Measurements from ENCODE around the gene NAP1L4.

NAP1L4 gene

DNA sequence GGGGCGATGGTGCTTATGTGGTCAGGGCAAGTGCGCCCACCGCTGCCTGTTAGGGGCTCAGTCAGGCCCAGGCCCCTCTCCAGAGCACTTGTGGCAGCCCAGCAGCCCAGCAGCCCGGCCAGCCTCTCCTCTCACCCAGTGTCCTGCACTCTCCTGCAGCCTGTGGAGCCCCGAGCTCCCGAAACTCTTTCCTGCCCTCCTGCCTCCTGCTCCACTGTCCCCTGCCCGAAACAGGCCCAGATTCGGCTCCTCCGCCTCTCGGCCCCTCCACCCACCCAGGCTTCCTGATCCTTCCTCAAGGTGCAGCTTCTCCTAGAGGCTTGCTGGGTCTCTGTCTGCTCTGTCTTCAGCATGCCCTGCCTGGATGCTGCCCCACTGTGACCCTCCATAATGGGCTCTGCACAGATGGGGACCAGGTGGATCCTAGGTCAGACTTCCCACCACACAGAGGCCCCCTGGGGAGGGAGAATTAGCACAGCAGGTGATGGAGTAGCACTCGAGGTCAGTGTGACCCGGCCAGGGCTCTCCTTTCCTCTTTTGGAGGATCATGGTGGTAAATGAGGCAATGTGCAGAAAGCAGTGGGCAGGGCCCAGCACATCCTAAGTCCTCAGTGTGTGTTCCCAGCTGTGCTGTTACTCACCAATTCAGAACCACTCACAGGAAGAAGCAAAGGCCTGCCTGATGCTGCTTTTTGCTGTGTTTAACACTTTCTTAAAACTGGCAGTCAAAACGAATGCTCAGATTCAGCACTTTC lies 18.6 kb upstream of the NAP1L4 start:
- no peak for FAIRE-seq

DNA sequence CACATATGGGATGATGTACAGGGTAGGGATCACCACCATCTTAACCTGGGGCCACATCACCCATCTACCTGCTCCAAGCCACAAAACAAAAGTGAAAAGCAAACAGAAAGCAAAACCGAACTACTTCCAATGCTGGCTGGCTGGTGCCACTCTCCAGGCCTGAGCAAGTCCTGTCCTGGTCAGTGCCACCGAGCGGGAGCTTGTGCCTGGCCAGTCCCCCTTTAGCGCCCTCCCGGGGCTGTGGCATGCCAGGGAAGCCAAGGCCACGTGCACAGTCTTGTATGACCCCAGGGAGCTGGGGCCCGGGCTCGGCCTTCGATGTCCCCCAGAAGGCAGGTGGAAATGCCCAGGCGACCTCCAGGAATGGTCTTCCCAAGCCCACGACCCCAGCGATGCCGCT lies 17.9 kb upstream of the NAP1L4 start:
- no peak for FAIRE-seq

- no peak for FAIRE-seq
Measured at GRCh38 chr11:3009481-3009880, 17.4 kb upstream of the NAP1L4 start.

DNA sequence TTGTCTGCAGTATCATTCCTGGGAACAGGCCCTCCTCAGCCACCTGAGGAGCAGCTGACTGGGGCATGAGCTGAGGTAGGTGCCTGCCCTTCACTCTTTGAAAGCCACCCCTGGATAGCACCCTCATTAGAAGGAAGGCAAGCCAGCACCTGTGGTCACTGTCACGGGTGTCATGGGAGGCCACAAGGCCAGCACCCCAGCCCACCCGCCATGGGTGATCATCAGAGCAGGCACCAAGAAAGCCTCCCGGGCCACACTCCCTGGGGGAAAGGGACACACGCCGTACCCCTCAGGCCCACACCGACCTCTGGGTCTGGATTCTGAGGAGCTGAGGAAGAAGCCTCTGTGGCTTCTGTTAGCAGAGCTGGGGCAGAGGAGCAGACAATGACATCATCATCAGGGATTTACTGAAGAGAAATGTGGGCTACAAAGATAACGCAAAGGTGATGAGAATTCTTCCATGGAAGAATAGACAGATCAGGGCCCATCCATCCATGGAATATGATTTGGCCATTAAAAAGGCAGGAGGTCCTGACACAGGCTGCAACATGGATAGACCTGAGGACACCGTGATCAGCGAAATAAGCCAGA lies 16.7 kb upstream of the NAP1L4 start:
- no peak for FAIRE-seq

DNA sequence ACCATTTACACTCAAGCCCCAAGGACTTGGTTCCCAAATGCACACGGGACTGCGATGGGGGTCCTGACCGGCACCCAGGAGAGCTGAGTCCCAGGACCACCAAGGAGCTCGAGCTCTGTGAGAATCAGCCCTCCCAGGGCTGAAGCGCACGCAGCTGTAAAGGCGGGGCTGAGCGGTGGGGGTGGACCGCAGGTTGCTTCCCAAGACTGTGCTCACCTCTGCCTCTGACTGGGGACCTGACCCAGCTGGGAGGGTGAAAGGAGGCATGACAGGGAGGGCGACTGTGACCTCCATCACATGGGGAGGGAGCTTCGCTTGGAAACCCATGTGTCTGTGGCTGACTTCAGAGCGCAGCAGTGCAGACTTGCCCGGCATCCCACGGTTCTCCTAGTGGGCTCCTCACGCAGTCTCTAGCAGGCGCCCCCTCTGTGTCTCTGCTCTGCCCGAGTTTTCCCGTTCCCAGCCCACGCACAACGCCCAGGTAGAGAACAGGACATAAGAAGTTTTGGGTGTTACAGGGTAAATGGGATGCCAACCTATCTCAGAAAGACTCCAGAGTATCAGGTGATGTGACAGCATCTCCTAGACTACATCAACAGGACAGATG lies 15.4 kb upstream of the NAP1L4 start:
- FAIRE-seq, result no peak

- FAIRE-seq, result no peak
Measured at GRCh38 chr11:3006505-3007260, 14.6 kb upstream of the NAP1L4 start.

DNA sequence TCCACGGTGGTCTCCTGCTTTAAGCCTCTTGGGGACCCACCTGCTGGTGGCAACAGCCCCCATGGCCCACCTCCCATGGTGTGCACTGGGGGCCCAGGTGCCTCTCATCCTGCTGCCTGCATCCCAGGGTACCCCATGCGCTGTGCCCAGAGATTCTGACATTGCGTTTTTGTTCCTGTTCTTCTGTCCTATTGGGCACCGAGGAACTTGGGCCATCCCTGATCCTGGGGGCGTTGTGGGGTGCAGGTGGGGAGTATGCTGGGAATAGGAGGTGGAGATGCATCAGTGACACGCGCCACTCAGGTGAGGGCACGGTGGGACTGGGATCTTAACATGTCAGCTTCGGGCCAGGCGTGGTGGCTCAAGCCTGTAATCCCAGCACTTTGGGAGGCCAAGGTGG lies 12.4 kb upstream of the NAP1L4 start:
- FAIRE-seq, result no peak

- no peak for FAIRE-seq
Measured at GRCh38 chr11:3003396-3004231, 11.5 kb upstream of the NAP1L4 start.

DNA sequence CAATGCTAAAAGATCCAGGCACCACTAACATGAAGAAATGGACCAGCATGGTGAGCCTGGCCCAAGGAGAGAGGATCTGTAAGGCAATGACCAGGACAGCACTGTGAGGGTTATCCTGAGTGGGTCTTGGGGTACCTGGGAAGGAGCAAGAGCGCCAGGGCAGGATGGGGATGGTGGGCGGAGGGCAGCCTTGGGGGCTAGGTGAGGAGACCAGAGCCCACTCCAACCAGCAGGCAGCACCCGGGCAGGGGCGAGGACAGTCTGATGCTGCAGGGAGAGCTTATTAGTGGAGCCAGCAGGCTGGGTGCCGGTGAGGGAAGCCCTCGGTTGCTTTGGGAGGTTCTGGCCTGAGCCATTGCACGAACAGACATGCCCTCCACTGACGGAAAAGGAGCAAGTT lies 10.7 kb upstream of the NAP1L4 start:
- FAIRE-seq, result no peak

DNA sequence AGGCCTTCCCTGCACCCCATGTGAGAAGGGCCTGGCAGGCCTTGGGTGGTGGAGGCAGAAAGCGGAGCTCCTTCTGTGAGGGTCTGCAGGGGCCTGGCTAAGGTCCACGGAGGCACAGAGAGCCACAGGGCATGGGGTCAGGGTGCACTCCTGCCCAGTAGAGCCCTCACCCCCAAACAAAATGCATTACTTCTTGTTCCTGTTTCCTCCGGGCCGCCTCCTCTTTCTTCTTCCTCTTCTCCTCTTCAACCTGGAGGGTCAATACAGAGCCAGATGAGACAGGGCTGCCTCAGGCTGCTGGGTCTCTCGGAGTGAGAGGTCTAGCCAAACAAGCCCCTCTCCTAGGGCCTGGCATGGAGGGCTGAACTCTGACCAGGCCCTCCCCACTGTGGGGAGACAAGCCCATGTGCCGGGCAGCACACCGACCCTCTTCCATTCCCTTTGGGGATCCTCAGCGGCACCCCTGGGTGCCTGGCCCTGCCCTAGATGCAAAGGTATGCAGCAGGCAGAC lies 10.3 kb upstream of the NAP1L4 start:
- FAIRE-seq, result no peak

DNA sequence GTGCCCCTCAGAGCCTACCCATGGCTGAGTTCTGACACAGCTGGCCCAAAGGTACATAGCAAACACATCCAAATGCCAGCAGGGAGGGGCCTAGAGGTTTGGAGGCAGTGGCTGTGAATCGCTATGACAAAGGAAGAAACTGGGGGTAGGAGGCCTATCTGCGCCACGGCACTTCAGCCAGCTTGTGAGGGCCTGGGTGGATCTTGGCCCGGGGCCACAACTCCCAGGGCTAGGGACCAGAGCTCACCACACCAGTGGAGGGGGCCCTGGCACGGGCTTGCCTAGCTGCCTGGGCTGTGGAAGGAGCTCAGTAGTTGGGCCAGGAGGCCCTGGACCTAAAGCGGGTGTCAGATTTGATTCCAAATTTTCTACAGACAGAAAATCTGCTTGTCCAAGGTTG lies 9.4 kb upstream of the NAP1L4 start:
- no peak for FAIRE-seq

DNA sequence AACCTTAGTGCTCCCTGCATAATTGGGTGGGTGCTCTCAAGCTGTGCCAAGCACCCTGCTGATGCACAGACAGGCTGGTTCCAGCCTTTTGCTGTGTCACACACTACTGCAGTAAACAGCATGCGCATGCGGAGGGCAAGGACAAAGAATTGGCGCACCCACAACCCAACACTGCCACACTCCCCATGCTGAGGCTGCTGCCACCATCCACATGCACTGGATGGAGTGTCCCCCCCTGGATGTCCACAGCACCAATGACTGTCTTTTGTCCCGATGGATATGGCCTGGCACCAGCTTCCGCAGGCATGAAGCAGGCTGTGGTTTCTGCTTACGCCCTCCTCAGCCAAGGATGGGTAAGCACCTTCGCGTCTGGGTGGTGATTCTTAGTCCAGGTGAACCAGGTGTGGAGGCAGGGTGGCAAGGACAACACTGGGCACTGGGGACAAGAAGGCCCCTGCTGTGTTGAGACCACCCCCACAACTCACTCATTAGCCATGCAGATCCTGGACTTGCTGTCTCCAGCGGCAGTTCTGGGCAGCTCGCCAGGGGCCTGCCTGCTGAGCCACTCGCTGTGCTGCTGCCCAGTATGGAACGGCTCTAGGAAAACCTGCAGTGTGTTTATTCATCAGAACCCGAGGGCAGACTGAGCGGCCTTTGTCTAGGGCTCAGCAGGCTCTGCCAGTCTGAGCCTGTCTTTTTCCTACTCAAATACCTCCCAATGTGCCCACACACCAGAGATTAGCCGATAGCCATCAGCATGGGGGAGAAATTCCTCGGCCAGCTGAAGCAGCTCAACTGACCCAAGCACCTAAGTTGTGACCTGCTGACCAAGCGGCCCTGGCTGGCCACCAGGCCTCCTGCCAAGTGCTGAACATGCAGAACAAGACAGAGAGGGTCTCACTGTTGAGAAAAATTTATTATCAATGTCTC lies 8.2 kb upstream of the NAP1L4 start:
- no peak for FAIRE-seq

DNA sequence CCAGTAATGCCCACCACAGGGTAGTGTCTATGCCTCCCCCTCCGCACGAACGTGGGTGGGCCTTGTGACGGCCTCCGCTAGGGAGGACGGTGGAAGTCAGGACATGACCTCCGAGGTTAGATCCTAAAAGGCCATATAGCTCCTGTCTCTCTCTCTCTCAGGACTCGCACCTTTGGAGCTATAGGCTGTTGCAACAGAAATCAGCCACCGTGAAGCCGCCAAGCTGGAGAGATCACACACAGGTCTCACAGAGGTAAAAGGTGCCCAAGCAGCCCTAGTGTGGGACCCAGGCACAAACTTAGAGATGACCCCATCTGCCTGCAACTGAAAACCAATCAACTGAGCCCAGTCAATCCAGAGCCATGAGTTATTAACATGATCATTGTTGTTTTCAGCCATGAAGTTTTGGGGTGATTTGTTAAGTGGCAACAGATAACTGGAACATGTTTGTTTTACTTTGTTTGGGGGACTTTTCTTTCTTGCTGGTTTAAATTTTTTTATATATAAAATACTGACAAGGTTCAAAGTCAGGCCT lies 7.4 kb upstream of the NAP1L4 start:
- no peak for FAIRE-seq

DNA sequence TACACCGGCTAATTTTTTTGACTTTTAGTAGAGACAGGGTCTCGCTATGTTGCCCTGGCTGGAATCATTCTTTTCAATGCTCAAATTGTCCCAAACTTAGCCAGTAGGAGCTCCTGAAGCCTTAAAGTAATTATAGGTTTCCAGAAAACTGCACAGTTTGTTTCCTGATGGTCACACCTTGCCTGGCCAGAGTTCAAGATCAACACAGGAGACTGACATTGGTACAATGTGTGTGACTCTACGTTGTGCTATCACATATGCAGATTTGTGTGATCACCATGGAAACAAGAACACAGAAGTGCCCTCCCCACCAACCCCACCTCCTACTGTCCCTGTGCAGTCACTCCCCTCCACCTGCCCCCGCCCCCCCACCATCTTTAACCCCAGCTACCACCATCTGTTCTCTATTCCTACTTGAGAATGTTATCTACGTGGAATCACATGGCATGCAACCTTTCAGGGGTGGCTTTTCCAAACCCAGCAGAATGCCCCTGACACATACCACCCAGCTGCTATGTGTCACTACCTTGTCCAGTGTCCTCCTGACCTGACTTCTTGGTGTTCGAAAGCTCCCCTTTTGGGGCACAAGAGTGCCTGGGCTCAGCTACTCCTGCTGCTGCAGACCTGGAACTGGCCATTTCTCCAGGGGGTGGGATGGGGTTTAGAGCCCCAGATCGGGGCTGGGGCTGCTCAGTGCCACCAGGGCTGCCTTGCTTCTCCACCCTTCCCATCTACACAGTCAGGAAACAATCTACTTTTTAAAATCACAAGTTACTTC lies 6.1 kb upstream of the NAP1L4 start:
- FAIRE-seq, result no peak

- no peak for FAIRE-seq
Measured at GRCh38 chr11:2997406-2997805, 5.3 kb upstream of the NAP1L4 start.

- no peak for FAIRE-seq
Measured at GRCh38 chr11:2996976-2997375, 4.8 kb upstream of the NAP1L4 start.

DNA sequence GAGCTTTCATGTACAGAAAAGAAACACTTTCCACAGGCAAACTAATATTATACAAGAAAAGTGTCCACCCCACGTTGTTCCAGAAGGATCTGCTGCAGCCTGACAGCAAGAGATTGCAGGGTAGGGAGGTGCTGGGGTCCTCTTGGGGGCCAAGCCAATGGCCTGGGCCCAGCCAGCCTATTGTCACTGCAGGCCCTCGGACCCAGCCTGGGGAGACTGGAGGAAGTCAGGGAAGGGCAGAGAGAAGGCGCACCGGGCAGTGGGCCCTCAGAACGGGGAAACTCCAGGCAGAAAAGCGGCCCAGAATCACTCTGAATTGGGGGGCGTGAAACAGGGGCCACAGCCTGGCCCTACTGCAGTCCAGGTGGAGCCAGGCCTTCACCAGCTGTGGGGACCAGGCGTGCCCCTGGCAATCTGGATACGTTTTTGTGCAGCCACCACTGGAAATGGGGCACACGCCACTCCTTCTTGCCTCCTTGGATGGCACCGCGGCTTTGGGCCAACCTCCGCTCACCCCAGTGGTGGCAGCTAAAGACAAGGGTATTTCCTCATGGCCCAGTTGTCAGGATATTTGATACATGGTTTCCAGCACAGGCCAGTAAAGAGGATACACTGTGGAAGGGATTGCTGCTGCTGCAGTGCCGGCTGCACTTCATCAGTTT lies 3.9 kb upstream of the NAP1L4 start:
- no peak for FAIRE-seq

GRCh38 chr11:2995031-2995561 lies 3.0 kb upstream of the NAP1L4 start:
- FAIRE-seq, result no peak

- no peak for FAIRE-seq
Measured at GRCh38 chr11:2994336-2994730, 2.2 kb upstream of the NAP1L4 start.

DNA sequence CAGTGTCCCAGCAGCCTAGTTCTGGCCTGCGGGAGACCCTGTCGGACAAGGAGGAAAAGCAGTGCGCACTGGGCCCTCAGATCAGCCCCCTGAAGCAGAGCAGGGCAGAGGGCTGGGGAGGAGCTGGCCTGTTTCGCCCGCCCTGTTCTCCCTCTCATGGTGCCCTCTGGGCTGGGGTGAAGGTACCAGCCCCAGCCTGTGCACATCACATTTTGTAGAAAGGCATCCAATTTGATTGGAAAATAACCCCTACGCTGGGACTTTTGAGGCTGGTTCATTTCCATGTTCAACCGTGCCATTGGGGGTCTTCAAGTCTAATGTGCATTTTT lies 832 bp upstream of the NAP1L4 start:
- no peak for FAIRE-seq
